ENCODE measurements around the gene RTN4RL1.

The RTN4RL1 gene

GRCh38 chr17:1907909-1908698, 117.0 kb downstream of the RTN4RL1 start:
- H3K79me2 ChIP-seq (ENCODE audit: control insufficient read depth, insufficient read depth, low read length) = no peaks in the 10 kb centered on the region
- H3K36me3 ChIP-seq (ENCODE audit: control insufficient read depth, insufficient read depth, low read length) = no peaks in the 10 kb centered on the region
- no peak overlapping the region for H4K8ac ChIP-seq (ENCODE audit: low read depth, low read length)
- no peak overlapping the region for H2BK15ac ChIP-seq (replicated peaks; ENCODE audit: low read depth)
- H3K9ac ChIP-seq (ENCODE audit: low read length) = peak overlapping the region; percentile 49
- H3K56ac ChIP-seq (ENCODE audit: low read length) = peak overlapping the region; percentile 47
- no peak overlapping the region for H3K27ac ChIP-seq (ENCODE audit: low read depth, low read length)
- no peak overlapping the region for H3K4me3 ChIP-seq (ENCODE audit: low read length)
- no peak overlapping the region for H2AK5ac ChIP-seq (ENCODE audit: low read length)
- peak overlapping the region; percentile 39 for H3K4me2 ChIP-seq (ENCODE audit: low read length)
- no peak overlapping the region for H3K4ac ChIP-seq (ENCODE audit: low read depth, low read length)
- no peak overlapping the region for H2BK5ac ChIP-seq (ENCODE audit: low read length)
- WGBS (ENCODE audit: extremely low coverage, insufficient coverage, low lambda C conversion rate) = no CpG with 5 or more reads among the region's 49 CpGs
- peak; percentile 49 for DNase-seq
- H3K23ac ChIP-seq (ENCODE audit: low read length) = peak overlapping the region; percentile 50
- H4K5ac ChIP-seq (ENCODE audit: low read length) = no peak overlapping the region
- H3K27me3 ChIP-seq (ENCODE audit: insufficient read depth, low read length, poor library complexity) = peaks cover 3% of the 10 kb centered on the region
- no peaks in the 10 kb centered on the region for H3K79me1 ChIP-seq (ENCODE audit: low read length)
- H2BK120ac ChIP-seq (ENCODE audit: low read depth, low read length) = no peak overlapping the region
- H3K18ac ChIP-seq (ENCODE audit: low read length) = peak overlapping the region; percentile 2
- H3K4me1 ChIP-seq (ENCODE audit: control insufficient read depth, low read depth, low read length) = no peaks in the 10 kb centered on the region

- no peak overlapping the region for H2BK120ac ChIP-seq (ENCODE audit: low read depth, low read length)
- H4K8ac ChIP-seq (ENCODE audit: low read depth, low read length) = no peak overlapping the region
- no peaks in the 10 kb centered on the region for H3K79me2 ChIP-seq (ENCODE audit: control insufficient read depth, insufficient read depth, low read length)
- H3K9ac ChIP-seq (ENCODE audit: low read length) = no peak overlapping the region
- H4K5ac ChIP-seq (ENCODE audit: low read length) = no peak overlapping the region
- peaks cover 3% of the 10 kb centered on the region for H3K27me3 ChIP-seq (ENCODE audit: insufficient read depth, low read length, poor library complexity)
- H3K18ac ChIP-seq (ENCODE audit: low read length) = no peak overlapping the region
- H3K27ac ChIP-seq (ENCODE audit: low read depth, low read length) = no peak overlapping the region
- H3K79me1 ChIP-seq (ENCODE audit: low read length) = no peaks in the 10 kb centered on the region
- H3K56ac ChIP-seq (ENCODE audit: low read length) = no peak overlapping the region
- no peak overlapping the region for H2BK15ac ChIP-seq (replicated peaks; ENCODE audit: low read depth)
- H2AK5ac ChIP-seq (ENCODE audit: low read length) = no peak overlapping the region
- no peak overlapping the region for H3K23ac ChIP-seq (ENCODE audit: low read length)
- H3K4me1 ChIP-seq (ENCODE audit: control insufficient read depth, low read depth, low read length) = no peaks in the 10 kb centered on the region
- no peak for DNase-seq
- H3K36me3 ChIP-seq (ENCODE audit: control insufficient read depth, insufficient read depth, low read length) = no peaks in the 10 kb centered on the region
- no peak overlapping the region for H2BK5ac ChIP-seq (ENCODE audit: low read length)
- no CpG with 5 or more reads among the region's 17 CpGs for WGBS (ENCODE audit: extremely low coverage, insufficient coverage, low lambda C conversion rate)
- H3K4me2 ChIP-seq (ENCODE audit: low read length) = no peak overlapping the region
- no peak overlapping the region for H3K4me3 ChIP-seq (ENCODE audit: low read length)
- H3K4ac ChIP-seq (ENCODE audit: low read depth, low read length) = no peak overlapping the region
Measured at GRCh38 chr17:1907216-1907631, 117.9 kb downstream of the RTN4RL1 start.

DNA sequence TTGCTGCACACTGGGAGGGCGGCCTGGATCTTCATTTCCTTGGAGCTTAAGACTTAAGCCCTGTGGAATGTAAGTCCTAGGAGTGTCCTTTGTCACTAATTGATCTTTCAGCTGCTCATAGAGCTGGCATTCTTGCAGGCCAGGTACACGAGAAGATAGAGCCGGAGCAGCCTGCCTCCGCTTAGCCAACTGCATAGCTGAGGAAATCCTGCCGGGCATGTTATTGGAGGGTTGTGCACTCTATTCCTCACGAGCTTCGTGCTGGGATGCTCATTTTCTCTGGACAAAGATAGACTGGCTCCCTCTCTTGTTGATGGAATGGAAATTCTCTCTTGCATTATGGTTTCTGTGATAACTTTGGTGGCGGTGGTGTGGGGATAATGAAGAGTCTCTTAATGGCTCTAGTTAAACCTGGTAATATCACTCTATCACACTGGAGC, 118.5 kb downstream of the RTN4RL1 start:
- Histone ChIP-seq H3K9ac (ENCODE audit: low read length) (no peak overlapping the region), H4K8ac (ENCODE audit: low read depth, low read length) (no peak overlapping the region), H3K4ac (ENCODE audit: low read depth, low read length) (no peak overlapping the region), H4K5ac (ENCODE audit: low read length) (no peak overlapping the region), H3K18ac (ENCODE audit: low read length) (no peak overlapping the region), H3K4me3 (ENCODE audit: low read length) (no peak overlapping the region), H2BK15ac (replicated peaks; ENCODE audit: low read depth) (no peak overlapping the region), H2BK5ac (ENCODE audit: low read length) (no peak overlapping the region), H2AK5ac (ENCODE audit: low read length) (no peak overlapping the region), H3K79me1 (ENCODE audit: low read length) (no peaks in the 10 kb centered on the region), H2BK120ac (ENCODE audit: low read depth, low read length) (no peak overlapping the region), H3K36me3 (ENCODE audit: control insufficient read depth, insufficient read depth, low read length) (no peaks in the 10 kb centered on the region), H3K23ac (ENCODE audit: low read length) (no peak overlapping the region), H3K79me2 (ENCODE audit: control insufficient read depth, insufficient read depth, low read length) (no peaks in the 10 kb centered on the region), H3K4me1 (ENCODE audit: control insufficient read depth, low read depth, low read length) (no peaks in the 10 kb centered on the region), H3K4me2 (ENCODE audit: low read length) (no peak overlapping the region), H3K56ac (ENCODE audit: low read length) (no peak overlapping the region), H3K27ac (ENCODE audit: low read depth, low read length) (no peak overlapping the region), H3K27me3 (ENCODE audit: insufficient read depth, low read length, poor library complexity) (peaks cover 3% of the 10 kb centered on the region)
- peak; percentile 70 for DNase-seq
- WGBS (ENCODE audit: extremely low coverage, insufficient coverage, low lambda C conversion rate) = no CpG with 5 or more reads among the region's 8 CpGs

DNA sequence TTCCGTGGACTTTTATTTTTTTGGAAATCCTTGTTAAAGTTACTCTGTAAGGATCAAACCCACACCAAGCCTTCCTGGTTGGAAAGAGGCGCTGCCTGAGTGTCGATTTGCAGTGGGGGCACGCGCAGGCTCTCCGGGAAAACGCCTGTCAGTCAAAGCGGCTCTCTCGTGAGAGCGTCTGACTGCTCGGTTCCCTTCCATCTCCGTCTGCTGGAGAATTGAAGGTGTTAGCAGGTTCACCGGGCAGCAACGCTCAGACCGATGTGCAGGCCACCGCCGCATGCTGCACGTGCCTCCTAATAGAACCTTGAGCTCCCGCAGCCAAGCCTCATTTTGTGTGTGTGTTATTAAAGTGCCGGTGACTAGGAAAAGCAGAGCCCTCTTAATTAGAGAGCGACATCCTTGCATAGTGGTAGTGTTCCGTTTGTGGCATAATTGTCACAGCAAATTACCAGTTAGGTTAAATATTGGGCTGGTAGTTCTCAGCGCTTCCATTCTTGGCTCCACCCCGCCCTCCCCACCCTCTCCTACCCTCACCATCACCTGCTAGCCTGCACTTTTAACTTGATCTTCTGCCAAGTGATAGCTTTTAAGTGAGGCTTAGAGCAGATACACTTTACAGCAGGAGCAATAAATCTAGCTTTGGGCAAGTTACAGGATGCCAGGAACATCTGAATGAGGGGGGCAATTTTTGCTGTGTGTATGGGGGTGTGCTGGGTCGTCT, 119.8 kb downstream of the RTN4RL1 start:
- H3K79me2 ChIP-seq (ENCODE audit: control insufficient read depth, insufficient read depth, low read length) = no peaks in the 10 kb centered on the region
- no peak for DNase-seq
- H3K36me3 ChIP-seq (ENCODE audit: control insufficient read depth, insufficient read depth, low read length) = no peaks in the 10 kb centered on the region
- H2BK120ac ChIP-seq (ENCODE audit: low read depth, low read length) = no peak overlapping the region
- no peaks in the 10 kb centered on the region for H3K79me1 ChIP-seq (ENCODE audit: low read length)
- H3K4ac ChIP-seq (ENCODE audit: low read depth, low read length) = no peak overlapping the region
- no peak overlapping the region for H3K4me3 ChIP-seq (ENCODE audit: low read length)
- no peak overlapping the region for H3K27ac ChIP-seq (ENCODE audit: low read depth, low read length)
- no peak overlapping the region for H2BK15ac ChIP-seq (replicated peaks; ENCODE audit: low read depth)
- H3K4me1 ChIP-seq (ENCODE audit: control insufficient read depth, low read depth, low read length) = no peaks in the 10 kb centered on the region
- no peak overlapping the region for H3K18ac ChIP-seq (ENCODE audit: low read length)
- no peak overlapping the region for H4K8ac ChIP-seq (ENCODE audit: low read depth, low read length)
- H3K56ac ChIP-seq (ENCODE audit: low read length) = no peak overlapping the region
- no peak overlapping the region for H3K23ac ChIP-seq (ENCODE audit: low read length)
- no peak overlapping the region for H2BK5ac ChIP-seq (ENCODE audit: low read length)
- H2AK5ac ChIP-seq (ENCODE audit: low read length) = no peak overlapping the region
- no peak overlapping the region for H3K4me2 ChIP-seq (ENCODE audit: low read length)
- H4K5ac ChIP-seq (ENCODE audit: low read length) = no peak overlapping the region
- no CpG with 5 or more reads among the region's 25 CpGs for WGBS (ENCODE audit: extremely low coverage, insufficient coverage, low lambda C conversion rate)
- H3K27me3 ChIP-seq (ENCODE audit: insufficient read depth, low read length, poor library complexity) = peaks cover 3% of the 10 kb centered on the region
- H3K9ac ChIP-seq (ENCODE audit: low read length) = no peak overlapping the region

- H3K27ac ChIP-seq (ENCODE audit: low read depth, low read length) = no peak overlapping the region
- no peak overlapping the region for H4K8ac ChIP-seq (ENCODE audit: low read depth, low read length)
- no peak overlapping the region for H3K4me3 ChIP-seq (ENCODE audit: low read length)
- H3K36me3 ChIP-seq (ENCODE audit: control insufficient read depth, insufficient read depth, low read length) = no peaks in the 10 kb centered on the region
- H3K4me2 ChIP-seq (ENCODE audit: low read length) = no peak overlapping the region
- H3K4ac ChIP-seq (ENCODE audit: low read depth, low read length) = no peak overlapping the region
- no peak overlapping the region for H3K56ac ChIP-seq (ENCODE audit: low read length)
- H3K18ac ChIP-seq (ENCODE audit: low read length) = no peak overlapping the region
- no peak overlapping the region for H3K9ac ChIP-seq (ENCODE audit: low read length)
- peaks cover 2% of the 10 kb centered on the region for H3K27me3 ChIP-seq (ENCODE audit: insufficient read depth, low read length, poor library complexity)
- WGBS (ENCODE audit: extremely low coverage, insufficient coverage, low lambda C conversion rate) = no CpG with 5 or more reads among the region's 17 CpGs
- no peak overlapping the region for H3K23ac ChIP-seq (ENCODE audit: low read length)
- no peak overlapping the region for H2AK5ac ChIP-seq (ENCODE audit: low read length)
- no peak overlapping the region for H2BK5ac ChIP-seq (ENCODE audit: low read length)
- no peaks in the 10 kb centered on the region for H3K79me2 ChIP-seq (ENCODE audit: control insufficient read depth, insufficient read depth, low read length)
- DNase-seq = no peak
- H4K5ac ChIP-seq (ENCODE audit: low read length) = no peak overlapping the region
- H2BK15ac ChIP-seq (replicated peaks; ENCODE audit: low read depth) = no peak overlapping the region
- H2BK120ac ChIP-seq (ENCODE audit: low read depth, low read length) = no peak overlapping the region
- H3K4me1 ChIP-seq (ENCODE audit: control insufficient read depth, low read depth, low read length) = no peaks in the 10 kb centered on the region
- no peaks in the 10 kb centered on the region for H3K79me1 ChIP-seq (ENCODE audit: low read length)
Measured at GRCh38 chr17:1904273-1905182, 120.6 kb downstream of the RTN4RL1 start.

Data from mesendoderm (in vitro differentiated cells).